HepG2 (cell line): ENCODE data around the gene TTC24. TPM values are rescaled to one million over a fixed set of nuclear protein-coding genes. Genes with fewer than 3 reads are reported as not detected.

Experiments used
- CBFB ChIP-seq: sonication (generic); formaldehyde crosslinking; IDR thresholded peaks from 2 replicates; pipeline ENCODE4 v1.4.0; 2020; ENCODE audit warnings: missing genetic modification reagents
- HMG20B ChIP-seq: conservative IDR thresholded peaks from 2 replicates; pipeline ENCODE4 v1.6.1; 2016; ENCODE audit warnings: missing genetic modification reagents, missing compliant biosample characterization
- NCOR1 ChIP-seq: fragments of 200-600 bp; sonication (generic); IDR thresholded peaks from 2 replicates; pipeline ENCODE4 v1.7.0; 2017; ENCODE audit warnings: antibody characterized with exemption, low read length, borderline replicate concordance
- SP1 ChIP-seq, 2 experiments: fragments of 450-650 bp in 1 of 2; sonication (generic) in 1 of 2; formaldehyde crosslinking in 1 of 2; IDR thresholded peaks; 2 replicates each; pipeline versions ENCODE4 v1.4.0 to v1.6.1; 2016 to 2020; ENCODE audit warnings: missing genetic modification reagents in 1 of 2
- U2AF2 ChIP-seq: fragments of 200-400 bp; formaldehyde crosslinking; IDR thresholded peaks from 2 replicates; pipeline ENCODE4 v1.6.1; 2017; ENCODE audit warnings: low read depth, mild to moderate bottlenecking, low read length
- ZBTB42 ChIP-seq: sonication (generic); formaldehyde crosslinking; IDR thresholded peaks from 2 replicates; pipeline ENCODE4 v1.5.0; 2020; ENCODE audit warnings: mild to moderate bottlenecking, missing genetic modification reagents
- ZFYVE20 ChIP-seq: sonication (generic); formaldehyde crosslinking; IDR thresholded peaks from 2 replicates; pipeline ENCODE4 v1.8.0; 2023; ENCODE audit warnings: low read depth, mild to moderate bottlenecking, moderate library complexity, missing genetic modification reagents, borderline replicate concordance
- ZKSCAN8 ChIP-seq: IDR thresholded peaks from 2 replicates; pipeline ENCODE4 v1.6.1; 2016; ENCODE audit warnings: borderline replicate concordance, missing genetic modification reagents, missing compliant biosample characterization
- ZNF180 ChIP-seq: sonication (generic); formaldehyde crosslinking; IDR thresholded peaks from 2 replicates; pipeline ENCODE4 v1.4.0; 2020; ENCODE audit warnings: low read depth, missing genetic modification reagents, borderline replicate concordance
- ZNF549 ChIP-seq: sonication (generic); formaldehyde crosslinking; IDR thresholded peaks from 2 replicates; pipeline ENCODE4 v1.5.0; 2020; ENCODE audit warnings: missing genetic modification reagents
- ZNF7 ChIP-seq: IDR thresholded peaks from 2 replicates; pipeline ENCODE4 v1.6.1; 2016; ENCODE audit warnings: missing biosample characterization, missing genetic modification reagents
- ZNF772 ChIP-seq: sonication (generic); formaldehyde crosslinking; IDR thresholded peaks from 2 replicates; pipeline ENCODE4 v1.5.0; 2020; ENCODE audit warnings: mild to moderate bottlenecking, missing genetic modification reagents
- polyA plus RNA-seq, 8 experiments: library from polyadenylated mRNA; depleted of rRNA in 3 of 8; stranded (reverse) in 7 of 8; unstranded in 1 of 8; fragments of >200 nt; fragmentation: Illumina TruSeq in 4 of 8; extraction: Trizol in 4 of 8; gene quantifications; 2 replicates each; pipeline versions ENCODE4 v1.2.1 to v1.2.3, GENCODE V29; 2011 to 2016; ENCODE audit warnings: low read depth in 4 of 8, missing spikeins in 1 of 8, mixed read lengths in 1 of 8; ENCODE audit not compliant: insufficient read depth in 1 of 8
- total RNA-seq, 5 experiments: library from RNA; depleted of rRNA; stranded (reverse); fragments of >200 nt; fragmentation: Illumina TruSeq; extraction: Trizol; gene quantifications; 2 replicates each; pipeline ENCODE4 v1.2.3, GENCODE V29; 2016; ENCODE audit warnings: low read depth in 1 of 5
- TF ChIP-seq, protein P1 (sequence below): sonication (generic); formaldehyde crosslinking; IDR thresholded peaks from 2 replicates; pipeline ENCODE4 v1.4.0; 2020; ENCODE audit warnings: missing genetic modification reagents, borderline replicate concordance
- TF ChIP-seq, protein P2 (sequence below): sonication (generic); formaldehyde crosslinking; IDR thresholded peaks from 2 replicates; pipeline ENCODE4 v1.9.0; 2022; ENCODE audit warnings: missing genetic modification reagents, mild to moderate bottlenecking, borderline replicate concordance
- TF ChIP-seq, protein P3 (sequence below): sonication (generic); formaldehyde crosslinking; IDR thresholded peaks from 2 replicates; pipeline ENCODE4 v1.4.0; 2020; ENCODE audit warnings: missing genetic modification reagents
- TF ChIP-seq, protein P4 (sequence below): sonication (generic); formaldehyde crosslinking; IDR thresholded peaks from 2 replicates; pipeline ENCODE4 v1.4.0; 2020; ENCODE audit warnings: missing genetic modification reagents
- TF ChIP-seq, protein P5 (sequence below): sonication (generic); formaldehyde crosslinking; conservative IDR thresholded peaks from 2 replicates; pipeline ENCODE4 v1.4.0; 2020; ENCODE audit warnings: missing genetic modification reagents

TTC24 gene
- total and polyA plus RNA-seq, 2 of the 13 experiments (the other 11 are each of a cell fraction or from before 2014, with no cell fraction given), result 0.13 to 0.18 TPM

DNA sequence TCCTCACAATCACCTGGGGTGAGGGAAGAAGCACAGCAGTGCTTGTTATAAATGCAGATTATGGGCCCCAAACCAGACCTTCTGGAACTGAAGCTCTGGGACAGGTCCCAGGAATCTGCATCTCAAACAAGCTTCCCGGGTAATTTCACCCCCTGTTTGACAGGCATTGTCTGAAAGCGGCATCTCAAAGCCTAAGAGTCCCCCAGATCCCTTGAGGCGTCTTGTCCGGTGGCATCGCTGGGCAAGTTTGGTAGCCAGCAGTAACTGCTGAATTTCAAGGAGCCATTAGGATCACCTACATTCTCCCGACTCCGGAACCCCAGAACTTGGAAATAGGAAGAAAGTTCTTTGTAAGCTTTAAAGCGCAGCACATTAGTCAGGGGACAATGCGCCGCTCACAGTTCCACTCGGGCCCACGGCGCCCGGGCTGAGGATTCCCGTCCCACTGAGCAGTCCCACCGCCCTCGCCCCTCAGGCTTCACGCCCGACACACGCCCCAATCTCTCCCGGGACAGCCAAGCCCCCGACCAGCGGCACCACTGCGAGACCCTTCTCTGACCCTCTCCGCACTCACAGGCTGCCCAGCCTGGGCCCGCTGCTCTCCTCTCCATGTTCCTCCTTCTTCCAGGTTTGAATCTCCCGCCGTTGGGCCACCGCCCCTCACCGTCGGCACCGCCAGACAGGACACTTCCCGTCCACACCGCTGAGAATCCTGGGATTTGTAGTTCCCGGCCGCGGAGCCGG, 7.4 kb upstream of the TTC24 start, which contains the start of gene IQGAP3 (continued):
- TF ChIP-seq, protein P1, sequence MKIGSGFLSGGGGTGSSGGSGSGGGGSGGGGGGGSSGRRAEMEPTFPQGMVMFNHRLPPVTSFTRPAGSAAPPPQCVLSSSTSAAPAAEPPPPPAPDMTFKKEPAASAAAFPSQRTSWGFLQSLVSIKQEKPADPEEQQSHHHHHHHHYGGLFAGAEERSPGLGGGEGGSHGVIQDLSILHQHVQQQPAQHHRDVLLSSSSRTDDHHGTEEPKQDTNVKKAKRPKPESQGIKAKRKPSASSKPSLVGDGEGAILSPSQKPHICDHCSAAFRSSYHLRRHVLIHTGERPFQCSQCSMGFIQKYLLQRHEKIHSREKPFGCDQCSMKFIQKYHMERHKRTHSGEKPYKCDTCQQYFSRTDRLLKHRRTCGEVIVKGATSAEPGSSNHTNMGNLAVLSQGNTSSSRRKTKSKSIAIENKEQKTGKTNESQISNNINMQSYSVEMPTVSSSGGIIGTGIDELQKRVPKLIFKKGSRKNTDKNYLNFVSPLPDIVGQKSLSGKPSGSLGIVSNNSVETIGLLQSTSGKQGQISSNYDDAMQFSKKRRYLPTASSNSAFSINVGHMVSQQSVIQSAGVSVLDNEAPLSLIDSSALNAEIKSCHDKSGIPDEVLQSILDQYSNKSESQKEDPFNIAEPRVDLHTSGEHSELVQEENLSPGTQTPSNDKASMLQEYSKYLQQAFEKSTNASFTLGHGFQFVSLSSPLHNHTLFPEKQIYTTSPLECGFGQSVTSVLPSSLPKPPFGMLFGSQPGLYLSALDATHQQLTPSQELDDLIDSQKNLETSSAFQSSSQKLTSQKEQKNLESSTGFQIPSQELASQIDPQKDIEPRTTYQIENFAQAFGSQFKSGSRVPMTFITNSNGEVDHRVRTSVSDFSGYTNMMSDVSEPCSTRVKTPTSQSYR (CRISPR knock-in tag), result no peak
- TF ChIP-seq, protein P2, sequence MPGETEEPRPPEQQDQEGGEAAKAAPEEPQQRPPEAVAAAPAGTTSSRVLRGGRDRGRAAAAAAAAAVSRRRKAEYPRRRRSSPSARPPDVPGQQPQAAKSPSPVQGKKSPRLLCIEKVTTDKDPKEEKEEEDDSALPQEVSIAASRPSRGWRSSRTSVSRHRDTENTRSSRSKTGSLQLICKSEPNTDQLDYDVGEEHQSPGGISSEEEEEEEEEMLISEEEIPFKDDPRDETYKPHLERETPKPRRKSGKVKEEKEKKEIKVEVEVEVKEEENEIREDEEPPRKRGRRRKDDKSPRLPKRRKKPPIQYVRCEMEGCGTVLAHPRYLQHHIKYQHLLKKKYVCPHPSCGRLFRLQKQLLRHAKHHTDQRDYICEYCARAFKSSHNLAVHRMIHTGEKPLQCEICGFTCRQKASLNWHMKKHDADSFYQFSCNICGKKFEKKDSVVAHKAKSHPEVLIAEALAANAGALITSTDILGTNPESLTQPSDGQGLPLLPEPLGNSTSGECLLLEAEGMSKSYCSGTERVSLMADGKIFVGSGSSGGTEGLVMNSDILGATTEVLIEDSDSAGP, result peak; percentile 76
- TF ChIP-seq ZNF180 (CRISPR knock-in tag) (0 out of 2 replicates have a peak, but pooled peaks have one; percentile 61), SP1 (IDR thresholded peaks at IDR 0.05) (no peak), SP1 (CRISPR knock-in tag; IDR thresholded peaks at IDR 0.05) (peak; percentile 24; the same call in 1 of the 2 replicates), CBFB (CRISPR knock-in tag) (no peak; the same call in 1 of the 2 replicates), ZNF7 (no peak), ZNF549 (no peak), HMG20B (no peak), ZNF772 (CRISPR knock-in tag) (no peak), ZBTB42 (no peak), NCOR1 (no peak), ZKSCAN8 (CRISPR knock-in tag) (no peak), U2AF2 (no peak), ZFYVE20 (CRISPR knock-in tag) (no peak)
- TF ChIP-seq, protein P3, sequence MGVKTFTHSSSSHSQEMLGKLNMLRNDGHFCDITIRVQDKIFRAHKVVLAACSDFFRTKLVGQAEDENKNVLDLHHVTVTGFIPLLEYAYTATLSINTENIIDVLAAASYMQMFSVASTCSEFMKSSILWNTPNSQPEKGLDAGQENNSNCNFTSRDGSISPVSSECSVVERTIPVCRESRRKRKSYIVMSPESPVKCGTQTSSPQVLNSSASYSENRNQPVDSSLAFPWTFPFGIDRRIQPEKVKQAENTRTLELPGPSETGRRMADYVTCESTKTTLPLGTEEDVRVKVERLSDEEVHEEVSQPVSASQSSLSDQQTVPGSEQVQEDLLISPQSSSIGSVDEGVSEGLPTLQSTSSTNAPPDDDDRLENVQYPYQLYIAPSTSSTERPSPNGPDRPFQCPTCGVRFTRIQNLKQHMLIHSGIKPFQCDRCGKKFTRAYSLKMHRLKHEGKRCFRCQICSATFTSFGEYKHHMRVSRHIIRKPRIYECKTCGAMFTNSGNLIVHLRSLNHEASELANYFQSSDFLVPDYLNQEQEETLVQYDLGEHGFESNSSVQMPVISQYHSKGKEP (CRISPR knock-in tag), result no peak
- TF ChIP-seq, protein P4, sequence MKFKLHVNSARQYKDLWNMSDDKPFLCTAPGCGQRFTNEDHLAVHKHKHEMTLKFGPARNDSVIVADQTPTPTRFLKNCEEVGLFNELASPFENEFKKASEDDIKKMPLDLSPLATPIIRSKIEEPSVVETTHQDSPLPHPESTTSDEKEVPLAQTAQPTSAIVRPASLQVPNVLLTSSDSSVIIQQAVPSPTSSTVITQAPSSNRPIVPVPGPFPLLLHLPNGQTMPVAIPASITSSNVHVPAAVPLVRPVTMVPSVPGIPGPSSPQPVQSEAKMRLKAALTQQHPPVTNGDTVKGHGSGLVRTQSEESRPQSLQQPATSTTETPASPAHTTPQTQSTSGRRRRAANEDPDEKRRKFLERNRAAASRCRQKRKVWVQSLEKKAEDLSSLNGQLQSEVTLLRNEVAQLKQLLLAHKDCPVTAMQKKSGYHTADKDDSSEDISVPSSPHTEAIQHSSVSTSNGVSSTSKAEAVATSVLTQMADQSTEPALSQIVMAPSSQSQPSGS (CRISPR knock-in tag), result peak; percentile 36; the same call in 1 of the 2 replicates
- TF ChIP-seq, protein P5, sequence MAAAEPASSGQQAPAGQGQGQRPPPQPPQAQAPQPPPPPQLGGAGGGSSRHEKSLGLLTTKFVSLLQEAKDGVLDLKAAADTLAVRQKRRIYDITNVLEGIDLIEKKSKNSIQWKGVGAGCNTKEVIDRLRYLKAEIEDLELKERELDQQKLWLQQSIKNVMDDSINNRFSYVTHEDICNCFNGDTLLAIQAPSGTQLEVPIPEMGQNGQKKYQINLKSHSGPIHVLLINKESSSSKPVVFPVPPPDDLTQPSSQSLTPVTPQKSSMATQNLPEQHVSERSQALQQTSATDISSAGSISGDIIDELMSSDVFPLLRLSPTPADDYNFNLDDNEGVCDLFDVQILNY (CRISPR knock-in tag), result peak; percentile 99
